ENCODE data around the gene CRACR2B.

DNA sequence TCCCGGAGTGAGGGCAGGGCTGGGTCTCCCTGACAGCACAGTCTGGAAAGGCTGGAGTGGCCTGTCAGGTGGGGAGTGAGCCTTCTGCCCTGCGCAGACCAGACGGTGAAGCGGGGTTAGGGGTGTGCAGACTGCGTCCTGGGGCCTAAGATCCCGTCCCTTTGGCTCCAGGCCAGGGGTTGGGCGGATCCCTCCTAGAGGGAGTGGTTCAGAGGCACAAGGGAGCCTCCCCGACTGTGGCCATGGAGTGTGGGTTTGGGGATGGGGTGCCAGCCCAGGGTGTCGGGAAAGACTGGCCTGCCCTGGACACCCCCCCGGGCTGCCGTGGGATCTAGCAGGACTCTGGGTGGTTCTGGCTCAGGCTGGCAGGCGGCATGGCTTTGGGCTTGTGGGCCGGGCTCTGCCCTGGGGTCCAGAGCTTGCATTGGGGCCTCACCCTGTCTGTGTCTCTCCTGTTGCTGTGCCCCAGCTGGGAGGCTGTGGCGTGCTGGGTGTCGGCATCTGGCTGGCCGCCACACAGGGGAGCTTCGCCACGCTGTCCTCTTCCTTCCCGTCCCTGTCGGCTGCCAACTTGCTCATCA lies 34.5 kb downstream of the CRACR2B start:
- TF ChIP-seq CTCF (IDR thresholded peaks at IDR 0.05 in 2 of 3, conservative IDR thresholded peaks at IDR 0.05 in 1 of 3; ENCODE audit: control insufficient read depth in 2 of 3, extremely low read depth in 1 of 3, insufficient read depth in 1 of 3, low read depth in 3 of 3, low read length in 3 of 3) (no peak), MEF2B (IDR thresholded peaks at IDR 0.05; ENCODE audit: partially characterized antibody, poor library complexity, severe bottlenecking) (no peak), FOXM1 (IDR thresholded peaks at IDR 0.05; ENCODE audit: low read depth, low read length) (no peak), MTA3 (IDR thresholded peaks at IDR 0.05; ENCODE audit: borderline replicate concordance, low read length) (no peak), CHD2 (IDR thresholded peaks at IDR 0.05; ENCODE audit: borderline replicate concordance, low read depth, low read length) (no peak), TCF12 (IDR thresholded peaks at IDR 0.05; ENCODE audit: low read depth, low read length) (no peak), DPF2 (IDR thresholded peaks at IDR 0.05) (no peak), ZNF24 (IDR thresholded peaks at IDR 0.05) (no peak), HDAC2 (IDR thresholded peaks at IDR 0.05) (no peak)
- TF ChIP-seq, protein P1, sequence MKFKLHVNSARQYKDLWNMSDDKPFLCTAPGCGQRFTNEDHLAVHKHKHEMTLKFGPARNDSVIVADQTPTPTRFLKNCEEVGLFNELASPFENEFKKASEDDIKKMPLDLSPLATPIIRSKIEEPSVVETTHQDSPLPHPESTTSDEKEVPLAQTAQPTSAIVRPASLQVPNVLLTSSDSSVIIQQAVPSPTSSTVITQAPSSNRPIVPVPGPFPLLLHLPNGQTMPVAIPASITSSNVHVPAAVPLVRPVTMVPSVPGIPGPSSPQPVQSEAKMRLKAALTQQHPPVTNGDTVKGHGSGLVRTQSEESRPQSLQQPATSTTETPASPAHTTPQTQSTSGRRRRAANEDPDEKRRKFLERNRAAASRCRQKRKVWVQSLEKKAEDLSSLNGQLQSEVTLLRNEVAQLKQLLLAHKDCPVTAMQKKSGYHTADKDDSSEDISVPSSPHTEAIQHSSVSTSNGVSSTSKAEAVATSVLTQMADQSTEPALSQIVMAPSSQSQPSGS (IDR thresholded peaks at IDR 0.05; ENCODE audit: low read length), result no peak
